Activated naive CD4-positive, alpha-beta T cell treated with anti-CD3 and anti-CD28 coated beads, Interleukin-2, amount 50 U/mL, for 24 hours (primary cell): ENCODE results near the gene MCRIP1.

Experiments
- H3K27ac Mint-ChIP-seq: one replicate; pipeline ENCODE4 v1.8.0; 2021; ENCODE audit warnings: mild to moderate bottlenecking, mixed read lengths
- H3K27me3 Mint-ChIP-seq: one replicate; pipeline ENCODE4 v1.8.0; 2021; ENCODE audit warnings: mixed read lengths
- H3K36me3 Mint-ChIP-seq: one replicate; pipeline ENCODE4 v1.8.0; 2021; ENCODE audit warnings: mixed read lengths
- H3K4me1 Mint-ChIP-seq: one replicate; pipeline ENCODE4 v1.8.0; 2021; ENCODE audit warnings: mixed read lengths
- H3K4me3 Mint-ChIP-seq: one replicate; pipeline ENCODE4 v1.8.0; 2021; ENCODE audit warnings: mild to moderate bottlenecking, mixed read lengths
- H3K9me3 Mint-ChIP-seq: one replicate; pipeline ENCODE4 v1.8.0; 2021; ENCODE audit warnings: mixed read lengths

The MCRIP1 gene, protein sequence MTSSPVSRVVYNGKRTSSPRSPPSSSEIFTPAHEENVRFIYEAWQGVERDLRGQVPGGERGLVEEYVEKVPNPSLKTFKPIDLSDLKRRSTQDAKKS

DNA sequence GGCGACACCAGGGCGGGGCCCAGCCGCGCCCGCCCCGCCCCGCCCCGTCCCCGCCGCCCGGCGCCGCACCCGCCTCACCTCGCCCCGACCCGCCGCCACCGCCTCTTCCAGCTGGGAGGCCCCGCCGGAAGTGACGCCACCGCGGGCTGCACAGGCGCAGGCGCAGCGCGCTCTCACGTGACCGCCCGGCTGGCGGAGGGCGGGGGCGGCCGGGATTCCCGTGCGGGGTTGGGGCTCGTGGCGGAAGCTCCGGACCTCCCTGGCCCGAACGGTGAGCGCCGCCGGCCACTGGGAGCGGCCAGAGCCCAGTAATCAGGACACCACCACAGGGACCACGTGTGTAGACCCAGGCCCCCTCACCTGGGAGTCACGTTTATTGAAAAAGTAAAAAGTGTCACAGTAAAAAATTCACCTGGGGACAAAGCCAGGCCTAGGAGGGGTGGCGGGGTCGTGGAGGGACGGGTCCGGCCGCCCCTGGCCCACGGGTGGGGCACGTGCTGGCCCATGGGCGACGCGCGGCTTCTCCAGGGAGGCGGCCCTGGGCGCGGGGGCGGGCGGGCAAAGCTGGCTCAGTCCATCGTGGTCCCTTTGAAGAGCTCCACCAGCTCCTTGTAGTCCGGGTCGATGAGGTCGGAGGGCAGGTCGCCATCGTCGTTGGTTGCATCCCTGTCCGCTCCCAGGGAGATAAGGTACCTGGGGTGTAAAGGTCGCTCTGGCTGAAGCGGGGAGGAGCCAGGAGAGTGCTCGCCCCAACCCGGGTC, at the start of gene MCRIP1:
Gene MCRIP1, minus strand, starts transcription at position 132 of the 761 bp plus-strand sequence. CDS start 8,785 bp downstream, outside the sequence.
- Mint-ChIP-seq H3K9me3 (no peaks in the 10 kb centered on the region), H3K4me1 (peaks cover 20% of the 10 kb centered on the region), H3K36me3 (peaks cover 2% of the 10 kb centered on the region), H3K4me3 (peak within 1 kb of the TSS; percentile 96), H3K27ac (peak within 1 kb of the TSS; percentile 97), H3K27me3 (no peaks in the 10 kb centered on the region)

DNA sequence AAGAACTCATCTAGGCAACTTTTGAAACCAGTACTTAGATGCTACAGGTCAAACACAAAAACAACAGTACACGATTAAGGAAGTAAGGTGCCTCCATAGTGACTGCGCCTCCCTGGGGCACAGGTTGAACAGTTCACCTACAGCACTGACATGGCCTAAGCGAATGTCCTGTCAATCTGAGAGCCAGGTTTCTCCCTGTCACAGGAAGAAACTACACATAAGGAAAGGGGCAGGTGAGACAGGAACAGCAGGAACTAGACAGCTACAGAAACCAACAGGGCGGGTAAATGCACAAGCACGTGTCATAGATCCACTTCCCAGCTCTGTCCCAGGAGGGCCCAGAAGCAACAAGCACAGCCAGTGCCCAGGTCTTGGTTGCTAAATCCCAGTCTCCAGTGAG, 46.0 kb upstream of the MCRIP1 start:
- peaks cover 9% of the 10 kb centered on the region for H3K36me3 Mint-ChIP-seq
- H3K27ac Mint-ChIP-seq = no peak overlapping the region
- H3K9me3 Mint-ChIP-seq = no peaks in the 10 kb centered on the region
- no peak overlapping the region for H3K4me3 Mint-ChIP-seq
- peaks cover 7% of the 10 kb centered on the region for H3K4me1 Mint-ChIP-seq
- no peaks in the 10 kb centered on the region for H3K27me3 Mint-ChIP-seq

DNA sequence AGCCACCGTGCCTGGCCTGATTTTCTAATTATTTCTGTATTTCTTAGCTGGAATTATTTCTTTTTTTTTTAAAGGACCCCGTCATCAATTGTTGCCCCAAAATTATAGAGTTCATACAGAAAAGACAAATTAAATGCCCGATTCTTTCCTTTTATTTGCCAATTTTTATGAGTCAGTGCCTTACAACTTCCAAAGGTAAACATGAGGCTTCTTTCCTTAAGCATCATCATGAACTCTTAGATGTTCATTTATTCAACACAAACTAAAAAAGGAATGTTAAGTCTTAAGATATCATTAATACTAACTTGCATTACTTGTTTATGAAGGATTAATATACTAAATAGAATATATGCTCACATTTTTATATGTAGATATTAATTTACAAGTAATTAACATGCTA, 45.2 kb upstream of the MCRIP1 start:
- no peak overlapping the region for H3K4me3 Mint-ChIP-seq
- H3K36me3 Mint-ChIP-seq = peaks cover 9% of the 10 kb centered on the region
- no peaks in the 10 kb centered on the region for H3K27me3 Mint-ChIP-seq
- no peak overlapping the region for H3K27ac Mint-ChIP-seq
- no peaks in the 10 kb centered on the region for H3K9me3 Mint-ChIP-seq
- peaks cover 14% of the 10 kb centered on the region for H3K4me1 Mint-ChIP-seq

- Mint-ChIP-seq H3K9me3 (no peaks in the 10 kb centered on the region), H3K27me3 (no peaks in the 10 kb centered on the region), H3K4me3 (no peak overlapping the region), H3K27ac (no peak overlapping the region), H3K36me3 (peaks cover 9% of the 10 kb centered on the region), H3K4me1 (peaks cover 21% of the 10 kb centered on the region)
Measured at GRCh38 chr17:81877569-81877968, 44.5 kb upstream of the MCRIP1 start.

- no peaks in the 10 kb centered on the region for H3K9me3 Mint-ChIP-seq
- H3K36me3 Mint-ChIP-seq = peaks cover 6% of the 10 kb centered on the region
- peak overlapping the region; percentile 97 for H3K27ac Mint-ChIP-seq
- H3K27me3 Mint-ChIP-seq = no peaks in the 10 kb centered on the region
- peak overlapping the region; percentile 82 for H3K4me3 Mint-ChIP-seq
- peaks cover 41% of the 10 kb centered on the region for H3K4me1 Mint-ChIP-seq
Measured at GRCh38 chr17:81871387-81872230, 38.5 kb upstream of the MCRIP1 start.

DNA sequence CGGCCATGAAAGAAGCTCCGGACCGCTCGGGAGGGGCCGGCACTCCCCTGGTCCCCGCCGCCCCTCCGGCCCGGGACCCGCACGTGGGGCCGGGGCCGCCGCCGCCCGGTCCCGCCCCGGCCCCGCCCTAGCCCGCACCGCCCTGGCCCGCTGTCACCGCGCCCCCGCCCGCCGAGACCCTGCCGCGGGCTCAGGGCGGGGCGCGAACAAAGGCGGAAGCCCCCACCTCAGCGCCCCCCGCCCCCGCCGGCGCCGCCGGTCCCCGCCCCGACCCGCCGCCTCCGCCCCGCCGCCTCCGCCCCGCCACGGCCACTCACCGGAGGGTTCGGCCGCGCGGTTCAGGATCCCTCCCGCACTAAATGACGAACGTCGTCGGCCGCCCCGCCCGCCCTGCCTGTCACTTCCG, 37.9 kb upstream of the MCRIP1 start, which contains the start of gene ARHGDIA:
Gene ARHGDIA, minus strand, starts transcription at position 357 of the 406 bp plus-strand sequence. CDS start 1,407 bp downstream, outside the sequence.
- Mint-ChIP-seq H3K4me3 (peak within 1 kb of the TSS; percentile 92), H3K36me3 (peaks cover 6% of the 10 kb centered on the region), H3K27ac (peak within 1 kb of the TSS; percentile 97), H3K27me3 (no peaks in the 10 kb centered on the region), H3K9me3 (no peaks in the 10 kb centered on the region), H3K4me1 (peaks cover 41% of the 10 kb centered on the region)

DNA sequence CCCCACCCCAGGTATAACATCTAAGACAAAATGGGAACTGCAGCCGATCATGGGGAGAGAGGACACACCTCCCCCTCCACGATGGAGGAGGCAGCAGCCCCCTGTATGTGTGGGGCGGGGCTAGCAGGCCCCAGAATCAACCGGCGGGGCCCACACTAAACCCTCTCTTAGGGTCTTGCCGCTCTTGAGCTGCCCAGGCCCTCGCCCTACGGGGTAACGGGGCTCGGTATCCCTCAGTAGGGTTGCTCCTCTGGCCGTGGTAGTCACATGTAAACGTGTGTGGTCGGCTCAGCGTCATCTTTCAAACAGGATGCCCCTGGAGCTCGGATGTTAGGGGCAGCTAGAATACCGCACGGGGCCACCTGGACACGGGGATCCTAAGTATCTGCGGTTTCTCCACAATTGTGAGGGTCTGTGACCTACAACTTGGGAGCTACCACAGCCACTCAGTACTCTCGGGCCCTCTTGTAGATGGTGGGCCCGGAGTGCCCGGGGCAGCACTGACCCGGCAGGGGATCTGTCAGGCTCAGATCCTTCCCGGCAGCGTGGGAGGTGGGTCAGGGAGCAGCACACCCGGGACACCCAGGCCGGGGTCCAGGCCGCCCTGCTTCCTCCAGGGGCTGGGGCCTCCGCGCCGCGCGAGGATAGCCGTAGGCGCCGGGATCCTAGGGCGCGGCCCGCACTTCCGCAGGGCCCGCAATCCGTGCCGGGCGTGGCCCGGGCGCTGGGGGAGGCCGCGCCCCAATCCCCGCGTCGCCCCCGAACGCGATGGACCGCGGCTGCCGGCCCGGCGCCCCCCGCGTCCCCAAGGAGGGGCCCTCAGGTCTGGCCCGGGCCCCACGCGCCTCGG, 37.3 kb upstream of the MCRIP1 start:
- Mint-ChIP-seq H3K4me1 (peaks cover 41% of the 10 kb centered on the region), H3K4me3 (peak overlapping the region; percentile 92), H3K27me3 (no peaks in the 10 kb centered on the region), H3K9me3 (no peaks in the 10 kb centered on the region), H3K27ac (peak overlapping the region; percentile 96), H3K36me3 (peaks cover 6% of the 10 kb centered on the region)

- H3K4me1 Mint-ChIP-seq = peaks cover 41% of the 10 kb centered on the region
- peaks cover 6% of the 10 kb centered on the region for H3K36me3 Mint-ChIP-seq
- no peaks in the 10 kb centered on the region for H3K27me3 Mint-ChIP-seq
- peak overlapping the region; percentile 92 for H3K4me3 Mint-ChIP-seq
- peak overlapping the region; percentile 96 for H3K27ac Mint-ChIP-seq
- H3K9me3 Mint-ChIP-seq = no peaks in the 10 kb centered on the region
Measured at GRCh38 chr17:81869221-81870130, 36.4 kb upstream of the MCRIP1 start.

- peak overlapping the region; percentile 59 for H3K27ac Mint-ChIP-seq
- H3K9me3 Mint-ChIP-seq = no peaks in the 10 kb centered on the region
- peaks cover 6% of the 10 kb centered on the region for H3K36me3 Mint-ChIP-seq
- peaks cover 41% of the 10 kb centered on the region for H3K4me1 Mint-ChIP-seq
- H3K4me3 Mint-ChIP-seq = peak overlapping the region; percentile 92
- no peaks in the 10 kb centered on the region for H3K27me3 Mint-ChIP-seq
Measured at GRCh38 chr17:81868674-81869220, 35.7 kb upstream of the MCRIP1 start.

DNA sequence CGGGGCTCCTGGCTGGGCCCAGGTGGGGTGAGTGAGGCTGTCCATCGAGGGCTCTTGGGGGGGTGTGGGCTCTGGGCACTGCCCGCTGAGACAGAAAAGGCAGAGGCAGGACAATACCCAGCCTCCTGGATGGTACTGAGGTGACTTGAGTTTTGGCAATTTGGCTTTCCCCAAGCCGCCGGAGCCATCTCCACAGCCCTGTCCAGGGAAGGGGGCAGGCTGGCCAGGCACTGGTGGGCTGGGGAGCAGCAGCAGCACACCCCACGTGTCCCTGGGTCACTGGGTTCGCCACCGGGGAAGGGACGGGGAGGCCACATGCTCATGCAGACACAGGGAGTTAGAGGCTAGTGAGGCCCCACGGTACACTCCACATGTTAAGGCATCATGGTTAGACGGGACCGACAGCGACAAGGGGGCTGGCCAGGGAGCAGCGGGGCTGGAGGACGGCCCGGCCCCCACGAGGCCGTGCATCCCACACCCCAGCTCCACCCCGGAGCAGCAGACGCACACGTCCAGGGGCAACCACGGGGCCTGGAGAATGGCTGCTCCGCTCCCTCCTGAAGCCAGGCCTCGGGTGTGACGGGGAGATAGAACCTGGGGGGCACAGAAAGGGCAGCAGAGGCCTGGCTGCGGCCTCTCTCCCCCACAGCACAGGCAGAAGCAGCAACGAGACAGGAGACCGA, 35.0 kb upstream of the MCRIP1 start:
- peak overlapping the region; percentile 61 for H3K4me3 Mint-ChIP-seq
- H3K27me3 Mint-ChIP-seq = no peaks in the 10 kb centered on the region
- peaks cover 10% of the 10 kb centered on the region for H3K36me3 Mint-ChIP-seq
- peak overlapping the region; percentile 23 for H3K27ac Mint-ChIP-seq
- H3K4me1 Mint-ChIP-seq = peaks cover 42% of the 10 kb centered on the region
- no peaks in the 10 kb centered on the region for H3K9me3 Mint-ChIP-seq

GRCh38 chr17:81867170-81867990, 34.3 kb upstream of the MCRIP1 start:
- H3K36me3 Mint-ChIP-seq = peaks cover 14% of the 10 kb centered on the region
- peaks cover 41% of the 10 kb centered on the region for H3K4me1 Mint-ChIP-seq
- no peaks in the 10 kb centered on the region for H3K9me3 Mint-ChIP-seq
- H3K27me3 Mint-ChIP-seq = no peaks in the 10 kb centered on the region
- H3K27ac Mint-ChIP-seq = peak overlapping the region; percentile 41
- no peak overlapping the region for H3K4me3 Mint-ChIP-seq

- H3K9me3 Mint-ChIP-seq = no peaks in the 10 kb centered on the region
- no peak overlapping the region for H3K27ac Mint-ChIP-seq
- peaks cover 14% of the 10 kb centered on the region for H3K36me3 Mint-ChIP-seq
- no peaks in the 10 kb centered on the region for H3K27me3 Mint-ChIP-seq
- peaks cover 41% of the 10 kb centered on the region for H3K4me1 Mint-ChIP-seq
- H3K4me3 Mint-ChIP-seq = no peak overlapping the region
Measured at GRCh38 chr17:81866440-81867169, 33.5 kb upstream of the MCRIP1 start.
